Hindlimb muscle (tissue), 1 donor: Measurements from ENCODE around the gene TBC1D22B. TPM values are rescaled to one million over a fixed set of nuclear protein-coding genes. Genes with fewer than 3 reads are reported as not detected.
"Not testable (repeated sequence)": the region's sequence is repeated elsewhere in the genome, so short reads cannot be mapped to it uniquely, and the experiment has no call there.

ENCODE experiments used
- DNase-seq: peaks from one replicate; pipeline ENCODE4 v3.0.0-alpha.2; 2013
- polyA plus RNA-seq: library from polyadenylated mRNA; unstranded; fragments of 120-200 nt; gene quantifications from one replicate; pipeline ENCODE4 v1.2.1, GENCODE V29; 2013; ENCODE audit not compliant: insufficient read length

The TBC1D22B gene
- polyA plus RNA-seq, 1 donor, result 6.8 TPM

- DNase-seq, result no peak
These were observed 66.8 kb downstream of the TBC1D22B start for GRCh38 chr6:37324131-37325033.

GRCh38 chr6:37330345-37330744 is 72.8 kb downstream of the TBC1D22B start:
- DNase-seq, result not testable (repeated sequence)

GRCh38 chr6:37331047-37331446 is 73.5 kb downstream of the TBC1D22B start:
- DNase-seq, result no peak

GRCh38 chr6:37332894-37333293 is 75.3 kb downstream of the TBC1D22B start:
- no peak for DNase-seq

GRCh38 chr6:37334047-37334446 is 76.5 kb downstream of the TBC1D22B start:
- no peak for DNase-seq

GRCh38 chr6:37338317-37338716 is 80.7 kb downstream of the TBC1D22B start:
- DNase-seq, result not testable (repeated sequence)

GRCh38 chr6:37338745-37339255 is 81.2 kb downstream of the TBC1D22B start:
- no peak for DNase-seq

- no peak for DNase-seq
These were observed 82.4 kb downstream of the TBC1D22B start for GRCh38 chr6:37339741-37340638.

GRCh38 chr6:37340639-37340943 is 83.0 kb downstream of the TBC1D22B start:
- DNase-seq, result no peak

GRCh38 chr6:37343248-37343647 is 85.7 kb downstream of the TBC1D22B start:
- DNase-seq, result no peak

- DNase-seq, result no peak
These were observed 86.7 kb downstream of the TBC1D22B start for GRCh38 chr6:37344308-37344707.

GRCh38 chr6:37345804-37346203 is 88.2 kb downstream of the TBC1D22B start:
- DNase-seq, result not testable (repeated sequence)

GRCh38 chr6:37347177-37347576 is 89.6 kb downstream of the TBC1D22B start:
- no peak for DNase-seq

- DNase-seq, result no peak
These were observed 90.1 kb downstream of the TBC1D22B start for GRCh38 chr6:37347670-37348111.

GRCh38 chr6:37351027-37351426 is 93.5 kb downstream of the TBC1D22B start:
- DNase-seq, result no peak

GRCh38 chr6:37352384-37352783 is 94.8 kb downstream of the TBC1D22B start:
- DNase-seq, result no peak

GRCh38 chr6:37353761-37354525 is 96.4 kb downstream of the TBC1D22B start, which contains the start of gene RNF8:
Gene RNF8, plus strand, starts transcription at chr6:37353983. Its CDS starts 182 bp downstream, at chr6:37354165.
- peak; percentile 93 for DNase-seq

GRCh38 chr6:37354526-37355384 is 97.2 kb downstream of the TBC1D22B start:
- DNase-seq, result no peak

GRCh38 chr6:37357288-37357687 is 99.7 kb downstream of the TBC1D22B start:
- no peak for DNase-seq

GRCh38 chr6:37357860-37358259 is 100.3 kb downstream of the TBC1D22B start:
- no peak for DNase-seq

- no peak for DNase-seq
These were observed 101.5 kb downstream of the TBC1D22B start for GRCh38 chr6:37359039-37359438.
